Measurements from ENCODE around the gene LUC7L2.

- TF ChIP-seq CTCF (IDR thresholded peaks at IDR 0.05), result no peak
- peak; percentile 40 to 82 (median 79) for TF ChIP-seq POLR2AphosphoS5 (IDR thresholded peaks at IDR 0.05)
Measured at GRCh38 chr7:139360210-139360947, 685 bp downstream of the LUC7L2 start.

All from breast epithelium (tissue), 3 donors.